Activated CD4-positive, CD25-positive, alpha-beta regulatory T cell treated with anti-CD3 and anti-CD28 coated beads, Interleukin-2, amount 50 U/mL, for 16 hours (primary cell): ENCODE data around the gene FXYD6.

Source experiments
- DNase-seq: peaks from one replicate; pipeline ENCODE4 v3.0.0-alpha.2; 2020; ENCODE audit warnings: low read depth, low spot score

The FXYD6 gene

GRCh38 chr11:117910941-117911655, 34.6 kb upstream of the FXYD6 start:
- DNase-seq: no peak

GRCh38 chr11:117910525-117910924, 34.1 kb upstream of the FXYD6 start:
- DNase-seq: no peak

GRCh38 chr11:117909611-117910382, 33.3 kb upstream of the FXYD6 start:
- no peak for DNase-seq

GRCh38 chr11:117908959-117909610, 32.6 kb upstream of the FXYD6 start:
- no peak for DNase-seq

GRCh38 chr11:117908109-117908895, 31.8 kb upstream of the FXYD6 start:
- no peak for DNase-seq

- DNase-seq: peak; percentile 9
Measured at GRCh38 chr11:117907276-117908108, 31.0 kb upstream of the FXYD6 start.

DNA sequence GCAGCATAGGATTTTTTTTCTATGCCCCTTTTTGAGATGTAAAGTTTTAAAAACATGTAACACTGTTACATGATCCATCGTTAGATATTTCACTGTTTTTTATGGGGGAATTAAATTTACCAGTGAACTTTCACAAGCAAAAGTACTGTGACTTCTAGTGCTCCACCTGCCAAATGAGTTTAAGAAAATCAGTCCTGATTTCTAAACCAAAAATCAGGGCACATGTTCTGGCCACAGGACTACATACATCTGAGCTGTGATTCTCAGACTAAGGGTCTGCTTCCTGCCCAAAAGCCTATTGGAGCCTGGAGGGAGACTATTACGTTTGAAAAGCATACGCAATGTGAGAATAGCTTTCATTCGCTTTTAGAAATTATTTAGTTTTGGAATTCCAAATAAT, 30.3 kb upstream of the FXYD6 start:
- DNase-seq: no peak

GRCh38 chr11:117906126-117906525, 29.7 kb upstream of the FXYD6 start:
- DNase-seq: no peak

- no peak for DNase-seq
Measured at GRCh38 chr11:117905524-117905923, 29.1 kb upstream of the FXYD6 start.

- no peak for DNase-seq
Measured at GRCh38 chr11:117903505-117904382, 27.3 kb upstream of the FXYD6 start.

GRCh38 chr11:117902001-117902845, 25.8 kb upstream of the FXYD6 start:
- no peak for DNase-seq

GRCh38 chr11:117901601-117902000, 25.1 kb upstream of the FXYD6 start:
- DNase-seq: no peak

GRCh38 chr11:117900720-117901440, 24.4 kb upstream of the FXYD6 start:
- no peak for DNase-seq

GRCh38 chr11:117900121-117900648, 23.7 kb upstream of the FXYD6 start:
- no peak for DNase-seq

DNA sequence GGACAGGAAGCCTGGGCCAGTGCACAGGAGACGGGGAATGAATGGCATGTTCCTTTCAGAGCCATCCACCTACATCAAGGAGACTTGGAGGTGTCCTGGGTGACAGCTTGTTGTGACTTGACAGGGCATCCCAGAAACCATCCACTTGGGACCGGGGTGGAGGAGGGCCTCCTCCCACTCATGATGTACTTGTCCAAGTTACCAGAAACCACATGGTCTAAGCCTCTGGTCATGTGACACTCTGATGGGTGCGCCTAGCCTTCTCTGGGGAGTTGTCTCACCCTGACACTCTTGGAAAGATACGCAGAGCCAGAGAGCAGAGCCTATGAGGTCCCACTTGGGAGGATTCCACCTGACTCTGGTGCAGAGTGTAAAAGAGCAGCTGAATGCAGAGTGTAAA, 21.6 kb upstream of the FXYD6 start:
- no peak for DNase-seq

- no peak for DNase-seq
Measured at GRCh38 chr11:117892651-117893050, 16.2 kb upstream of the FXYD6 start.

DNA sequence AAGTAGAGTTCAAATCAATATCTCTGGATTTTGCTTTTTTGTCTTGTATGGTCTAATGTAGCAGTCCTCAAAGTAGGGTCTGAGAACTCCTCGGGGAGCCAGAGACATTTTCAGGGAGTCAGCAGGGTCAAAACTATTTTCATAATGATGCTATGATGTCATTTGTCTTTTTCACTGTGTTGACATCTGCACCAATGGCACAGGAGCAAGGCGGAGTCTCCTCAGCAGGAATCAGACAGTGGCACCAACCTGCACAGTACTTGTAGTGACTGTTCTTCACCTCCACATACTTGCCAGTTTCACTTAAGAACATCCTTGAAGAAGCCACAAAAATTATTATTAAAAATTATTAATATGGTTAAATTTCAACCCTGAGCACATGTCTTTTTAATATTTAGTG, 14.9 kb upstream of the FXYD6 start:
- DNase-seq: no peak

DNA sequence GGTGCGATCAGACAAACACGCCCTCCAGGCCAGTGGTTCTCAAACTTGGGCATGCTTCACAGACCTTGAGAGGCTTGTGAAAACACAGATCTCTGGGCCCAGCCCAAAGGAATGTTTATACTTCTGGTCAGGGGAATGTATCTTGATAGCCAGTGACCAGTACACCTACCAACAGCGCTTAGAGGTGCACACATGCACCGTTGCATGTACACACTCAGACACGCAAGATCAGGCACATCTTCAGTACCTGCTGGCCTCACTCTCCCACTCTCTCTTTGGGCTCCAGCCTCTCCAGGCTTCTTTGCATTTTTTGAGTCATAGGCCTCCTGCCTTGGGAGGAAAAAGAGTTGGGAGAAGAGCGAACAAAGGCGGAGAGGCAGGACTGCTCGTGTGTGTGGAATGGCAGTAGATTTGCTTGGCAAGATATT, 11.7 kb upstream of the FXYD6 start:
- no peak for DNase-seq
